SU-DHL-6 (cell line): Measurements from ENCODE around the gene LRRN3.

Experiments
- H2AFZ ChIP-seq: fragments of 200-600 bp; sonication (generic); 2 replicates; pipeline ENCODE4 v1.6.1; 2014; ENCODE audit warnings: low read depth, mild to moderate bottlenecking, moderate library complexity, mixed read lengths, antibody characterized with exemption, low read length; ENCODE audit not compliant: severe bottlenecking
- H3F3A ChIP-seq: fragments of 200-600 bp; shearing (Covaris generic); 2 replicates; pipeline ENCODE4 v1.6.0; 2016; ENCODE audit warnings: antibody characterized with exemption, mild to moderate bottlenecking; ENCODE audit not compliant: insufficient read depth
- H3K27ac ChIP-seq: fragments of 200-600 bp; sonication (generic); 2 replicates; pipeline ENCODE4 v1.5.1; 2016; ENCODE audit warnings: low read depth, mild to moderate bottlenecking, low read length, moderate library complexity, mixed read lengths
- H3K27me3 ChIP-seq: fragments of 200-600 bp; sonication (generic), shearing (Covaris generic); 2 replicates; pipeline ENCODE4 v1.6.0; 2014; ENCODE audit warnings: mild to moderate bottlenecking, low read length
- H3K36me3 ChIP-seq: fragments of 200-600 bp; sonication (generic); 2 replicates; pipeline ENCODE4 v1.6.1; 2014; ENCODE audit warnings: mild to moderate bottlenecking, low read length, mixed read lengths
- H3K4me2 ChIP-seq: fragments of 300-600, 200-600 bp; shearing (Covaris generic), sonication (generic); 2 replicates; pipeline ENCODE4 v1.6.0; 2014; ENCODE audit warnings: low read length, low read depth, mild to moderate bottlenecking; ENCODE audit not compliant: poor library complexity, severe bottlenecking
- H3K4me3 ChIP-seq: fragments of 200-600 bp; sonication (generic); 2 replicates; pipeline ENCODE4 v1.5.1; 2014; ENCODE audit warnings: antibody characterized with exemption, low read length, mild to moderate bottlenecking, mixed read lengths; ENCODE audit not compliant: insufficient read depth, poor library complexity, severe bottlenecking
- H3K79me2 ChIP-seq: fragments of 200-600 bp; sonication (generic); 2 replicates; pipeline ENCODE4 v1.6.1; 2014; ENCODE audit warnings: mild to moderate bottlenecking, low read length, moderate library complexity; ENCODE audit not compliant: insufficient read depth
- H3K9ac ChIP-seq: fragments of 200-600 bp; sonication (generic); 2 replicates; pipeline ENCODE4 v1.7.0; 2014; ENCODE audit warnings: mild to moderate bottlenecking, low read length
- H3K9me2 ChIP-seq: fragments of 200-600 bp; sonication (generic); replicated peaks from 2 replicates; pipeline ENCODE4 v1.6.1; 2014; ENCODE audit warnings: low read length; ENCODE audit not compliant: insufficient read depth
- H3K9me3 ChIP-seq: fragments of 200-600 bp; sonication (generic); 2 replicates; pipeline ENCODE4 v1.6.1; 2014; ENCODE audit warnings: low read length, mixed read lengths; ENCODE audit not compliant: insufficient read depth
- H4K20me1 ChIP-seq: fragments of 200-600 bp; sonication (generic); 2 replicates; pipeline ENCODE4 v1.6.1; 2014; ENCODE audit warnings: low read depth, mild to moderate bottlenecking, antibody characterized with exemption, low read length, moderate library complexity, mixed read lengths
- EZH2phosphoT487 ChIP-seq: fragments of 200-600 bp; sonication (generic), shearing (Covaris generic); conservative IDR thresholded peaks from 2 replicates; pipeline ENCODE4 v1.6.1; 2018; ENCODE audit warnings: mild to moderate bottlenecking, antibody characterized with exemption, low read length, moderate library complexity, mixed read lengths
- TF ChIP-seq, protein P1 (sequence below): fragments of 200-600 bp; sonication (generic); IDR thresholded peaks from one replicate; pipeline ENCODE4 v1.5.1; 2017; ENCODE audit warnings: antibody characterized with exemption, mild to moderate bottlenecking, low read length, moderate library complexity; ENCODE audit not compliant: insufficient read depth, poor library complexity, severe bottlenecking

LRRN3 gene

DNA sequence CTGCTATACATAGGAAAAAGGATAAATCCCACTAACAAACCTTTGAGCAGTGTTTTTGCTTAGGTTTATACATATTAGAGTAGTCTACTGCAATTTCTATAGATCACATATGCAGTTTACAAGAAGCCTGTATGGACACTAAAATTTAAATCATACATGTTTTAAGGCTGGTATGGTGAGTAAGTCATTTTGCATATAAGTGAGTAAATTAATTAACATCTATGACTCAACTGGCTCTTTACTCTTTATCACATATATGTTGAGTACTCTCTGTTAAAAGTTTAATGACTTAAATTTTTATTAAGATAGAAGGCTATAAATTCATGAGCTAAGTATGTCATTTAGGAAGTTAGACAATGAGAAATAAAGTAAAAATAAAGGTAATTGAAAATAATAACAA, 69.4 kb downstream of the LRRN3 start:
- Histone ChIP-seq H3K36me3 (no peaks in the 10 kb centered on the region), H3K27ac (no peak overlapping the region), H3K27me3 (no peaks in the 10 kb centered on the region), H3K9ac (no peak overlapping the region), H3K79me2 (no peaks in the 10 kb centered on the region), H2AFZ (no peak overlapping the region), H3K4me3 (no peak overlapping the region), H3F3A (no peaks in the 10 kb centered on the region; the same call in 1 of the 2 replicates), H3K9me2 (no peaks in the 10 kb centered on the region), H3K4me2 (no peak overlapping the region), H4K20me1 (no peaks in the 10 kb centered on the region), H3K9me3 (no peaks in the 10 kb centered on the region)
- no peak for TF ChIP-seq EZH2phosphoT487
- TF ChIP-seq, protein P1, sequence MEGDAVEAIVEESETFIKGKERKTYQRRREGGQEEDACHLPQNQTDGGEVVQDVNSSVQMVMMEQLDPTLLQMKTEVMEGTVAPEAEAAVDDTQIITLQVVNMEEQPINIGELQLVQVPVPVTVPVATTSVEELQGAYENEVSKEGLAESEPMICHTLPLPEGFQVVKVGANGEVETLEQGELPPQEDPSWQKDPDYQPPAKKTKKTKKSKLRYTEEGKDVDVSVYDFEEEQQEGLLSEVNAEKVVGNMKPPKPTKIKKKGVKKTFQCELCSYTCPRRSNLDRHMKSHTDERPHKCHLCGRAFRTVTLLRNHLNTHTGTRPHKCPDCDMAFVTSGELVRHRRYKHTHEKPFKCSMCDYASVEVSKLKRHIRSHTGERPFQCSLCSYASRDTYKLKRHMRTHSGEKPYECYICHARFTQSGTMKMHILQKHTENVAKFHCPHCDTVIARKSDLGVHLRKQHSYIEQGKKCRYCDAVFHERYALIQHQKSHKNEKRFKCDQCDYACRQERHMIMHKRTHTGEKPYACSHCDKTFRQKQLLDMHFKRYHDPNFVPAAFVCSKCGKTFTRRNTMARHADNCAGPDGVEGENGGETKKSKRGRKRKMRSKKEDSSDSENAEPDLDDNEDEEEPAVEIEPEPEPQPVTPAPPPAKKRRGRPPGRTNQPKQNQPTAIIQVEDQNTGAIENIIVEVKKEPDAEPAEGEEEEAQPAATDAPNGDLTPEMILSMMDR = no peak

DNA sequence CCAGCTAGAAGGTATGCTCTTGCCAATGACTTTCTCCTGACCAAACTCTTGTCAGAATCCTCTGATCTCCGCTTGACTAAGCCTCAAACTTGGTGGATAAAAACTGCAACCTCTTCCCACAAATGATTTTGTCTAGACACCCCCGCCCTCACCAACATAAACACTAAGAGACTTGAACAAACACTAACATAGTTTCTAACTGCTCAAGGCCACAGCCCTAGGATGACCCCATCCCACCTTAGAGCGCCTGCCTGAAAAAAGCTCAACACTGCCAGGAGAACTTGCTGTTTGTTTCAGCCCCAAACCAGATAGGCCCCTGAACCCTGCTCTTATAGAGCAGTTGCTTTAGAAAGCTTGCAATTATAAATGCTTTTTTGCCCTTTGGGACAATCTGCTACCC, 71.8 kb downstream of the LRRN3 start:
- Histone ChIP-seq H4K20me1 (no peaks in the 10 kb centered on the region), H3K4me2 (no peak overlapping the region), H3K27me3 (no peaks in the 10 kb centered on the region), H3K9me3 (no peaks in the 10 kb centered on the region), H2AFZ (no peak overlapping the region), H3K9me2 (no peaks in the 10 kb centered on the region), H3F3A (no peaks in the 10 kb centered on the region; the same call in 1 of the 2 replicates), H3K27ac (no peak overlapping the region), H3K79me2 (no peaks in the 10 kb centered on the region), H3K4me3 (no peak overlapping the region), H3K36me3 (no peaks in the 10 kb centered on the region), H3K9ac (no peak overlapping the region)
- TF ChIP-seq, protein P1 = no peak

DNA sequence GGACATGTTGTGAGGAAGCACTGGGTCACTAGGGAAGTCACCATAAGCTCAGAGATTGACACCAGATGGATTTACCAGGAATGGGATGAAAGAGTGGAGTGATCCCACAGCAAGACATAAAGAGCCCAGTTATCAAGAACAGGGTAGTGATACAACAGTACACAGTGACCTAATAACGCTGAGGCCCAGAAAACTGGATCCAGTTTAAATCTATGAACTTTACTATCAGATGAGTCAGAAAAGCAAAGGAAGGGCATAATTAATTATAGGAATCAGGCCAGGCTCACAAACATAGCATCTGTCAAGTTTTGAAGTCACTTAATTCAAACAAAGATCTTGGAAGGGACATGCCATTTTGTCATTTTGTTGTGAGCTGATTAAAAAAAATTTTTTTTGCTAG, 73.5 kb downstream of the LRRN3 start:
- no peaks in the 10 kb centered on the region for H3K36me3 ChIP-seq
- H3K9me2 ChIP-seq = no peaks in the 10 kb centered on the region
- H3K4me2 ChIP-seq = no peak overlapping the region
- no peaks in the 10 kb centered on the region for H3K27me3 ChIP-seq
- H2AFZ ChIP-seq = no peak overlapping the region
- H3K4me3 ChIP-seq = no peak overlapping the region
- H3K79me2 ChIP-seq = no peaks in the 10 kb centered on the region
- no peak overlapping the region for H3K27ac ChIP-seq
- no peaks in the 10 kb centered on the region; the same call in 1 of the 2 replicates for H3F3A ChIP-seq
- TF ChIP-seq EZH2phosphoT487 = no peak
- TF ChIP-seq, protein P1 = no peak
- H3K9me3 ChIP-seq = no peaks in the 10 kb centered on the region
- no peak overlapping the region for H3K9ac ChIP-seq
- no peaks in the 10 kb centered on the region for H4K20me1 ChIP-seq
